Fibroblast of the aortic adventitia (primary cell): ENCODE measurements around the gene OSCAR. TPM values are rescaled to one million over a fixed set of nuclear protein-coding genes. Genes with fewer than 3 reads are reported as not detected.
A peak's percentile ranks its signal among the peaks of the same experiment; 100 is the strongest.

ENCODE experiments used
- DNase-seq: peaks from one replicate; pipeline ENCODE4 v3.0.0-alpha.2; 2010; ENCODE audit warnings: low read depth
- H3K4me3 ChIP-seq: 2 replicates; pipeline ENCODE4 v1.5.1; 2011; ENCODE audit warnings: low read depth, mild to moderate bottlenecking, control low read depth, low read length, moderate library complexity
- CTCF ChIP-seq: IDR thresholded peaks from 2 replicates; pipeline ENCODE4 v1.5.1; 2011; ENCODE audit warnings: mild to moderate bottlenecking, low read length, control low read depth, inconsistent platforms; ENCODE audit not compliant: insufficient read depth
- total RNA-seq: library from RNA; depleted of rRNA; stranded (reverse); fragments of >200 nt; gene quantifications from 2 replicates; pipeline ENCODE4 v1.2.3, GENCODE V29; 2012; ENCODE audit warnings: low replicate concordance

The OSCAR gene
- total RNA-seq, 1 donor = 0.63 TPM

- DNase-seq = no peak
- TF ChIP-seq CTCF = no peak
- H3K4me3 ChIP-seq = no peak overlapping the region
These were observed 25.1 kb upstream of the OSCAR start for GRCh38 chr19:54125713-54126112.

GRCh38 chr19:54124393-54124792 lies 23.8 kb upstream of the OSCAR start:
- no peak for DNase-seq
- TF ChIP-seq CTCF = no peak
- no peak overlapping the region for H3K4me3 ChIP-seq

- no peak for DNase-seq
- no peak overlapping the region for H3K4me3 ChIP-seq
- TF ChIP-seq CTCF = no peak
These were observed 23.1 kb upstream of the OSCAR start for GRCh38 chr19:54123682-54124081.

GRCh38 chr19:54121259-54121658 lies 20.7 kb upstream of the OSCAR start:
- no peak for TF ChIP-seq CTCF
- no peak for DNase-seq
- no peak overlapping the region for H3K4me3 ChIP-seq

- peak; percentile 99 for DNase-seq
- TF ChIP-seq CTCF = no peak
- H3K4me3 ChIP-seq = peak within 1 kb of the TSS; percentile 95
These were observed 14.8 kb upstream of the OSCAR start, which contains the start of the genes PRPF31 and TFPT for GRCh38 chr19:54115109-54116063. Gene PRPF31 (plus strand): TSS chr19:54115754. CDS start chr19:54118279, 2,525 bp downstream. Gene TFPT (minus strand): TSS chr19:54115657. CDS start chr19:54115269, 388 bp downstream.

- TF ChIP-seq CTCF = no peak
- peak; percentile 25 for DNase-seq
- H3K4me3 ChIP-seq = peak overlapping the region; percentile 95
These were observed 13.9 kb upstream of the OSCAR start for GRCh38 chr19:54114340-54115108.
